Amygdala (tissue), 56 donors: ENCODE results near the gene SCML1.
A peak's percentile ranks its signal among the peaks of the same experiment; 100 is the strongest.
"Not testable (repeated sequence)": the region's sequence is repeated elsewhere in the genome, so short reads cannot be mapped to it uniquely, and the experiment has no call there.

Experiments
- DNase-seq, 56 donors: peaks; one replicate each; lab custom pipeline; 2025; lab: John Stamatoyannopoulos, UW

Gene SCML1

DNA sequence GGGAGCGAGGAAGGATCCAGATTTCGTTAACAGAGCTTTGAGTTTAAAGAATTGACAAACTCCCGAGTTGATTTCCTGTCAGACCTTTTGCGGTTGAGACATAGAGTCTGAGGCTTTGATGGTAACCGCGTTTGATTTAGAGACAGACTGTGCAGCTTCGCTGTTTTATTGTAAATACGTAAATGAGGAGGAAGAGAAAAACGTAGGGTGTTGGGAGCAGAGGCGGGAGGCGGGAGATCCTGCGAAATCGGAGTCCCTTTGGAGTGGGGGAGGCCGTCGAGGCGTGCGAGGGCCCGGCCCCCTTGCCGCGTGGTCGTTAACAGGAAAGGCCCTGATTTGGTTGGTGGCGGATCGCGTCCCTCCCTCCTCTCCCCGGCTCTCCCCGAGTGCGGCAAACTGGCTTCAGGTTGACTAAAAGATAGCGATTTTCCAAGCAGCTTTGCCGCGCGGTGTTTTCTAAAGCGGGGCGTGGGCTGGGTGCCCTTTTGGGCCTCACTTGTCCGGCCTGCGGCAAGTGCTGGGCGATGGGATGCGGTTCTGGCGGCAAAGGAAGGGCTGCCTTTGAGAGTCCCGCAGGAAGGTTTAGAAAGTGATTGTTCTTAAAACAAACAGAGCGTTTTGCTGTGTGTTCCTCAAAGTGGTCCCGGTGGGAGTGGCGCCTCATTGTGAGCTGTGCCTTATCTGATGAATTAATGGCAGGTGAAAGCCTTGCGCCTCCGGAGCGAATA lies 857 bp downstream of the SCML1 start:
- DNase-seq = peak in 21 of 56 donors; percentile 0 to 38 (median 5)

DNA sequence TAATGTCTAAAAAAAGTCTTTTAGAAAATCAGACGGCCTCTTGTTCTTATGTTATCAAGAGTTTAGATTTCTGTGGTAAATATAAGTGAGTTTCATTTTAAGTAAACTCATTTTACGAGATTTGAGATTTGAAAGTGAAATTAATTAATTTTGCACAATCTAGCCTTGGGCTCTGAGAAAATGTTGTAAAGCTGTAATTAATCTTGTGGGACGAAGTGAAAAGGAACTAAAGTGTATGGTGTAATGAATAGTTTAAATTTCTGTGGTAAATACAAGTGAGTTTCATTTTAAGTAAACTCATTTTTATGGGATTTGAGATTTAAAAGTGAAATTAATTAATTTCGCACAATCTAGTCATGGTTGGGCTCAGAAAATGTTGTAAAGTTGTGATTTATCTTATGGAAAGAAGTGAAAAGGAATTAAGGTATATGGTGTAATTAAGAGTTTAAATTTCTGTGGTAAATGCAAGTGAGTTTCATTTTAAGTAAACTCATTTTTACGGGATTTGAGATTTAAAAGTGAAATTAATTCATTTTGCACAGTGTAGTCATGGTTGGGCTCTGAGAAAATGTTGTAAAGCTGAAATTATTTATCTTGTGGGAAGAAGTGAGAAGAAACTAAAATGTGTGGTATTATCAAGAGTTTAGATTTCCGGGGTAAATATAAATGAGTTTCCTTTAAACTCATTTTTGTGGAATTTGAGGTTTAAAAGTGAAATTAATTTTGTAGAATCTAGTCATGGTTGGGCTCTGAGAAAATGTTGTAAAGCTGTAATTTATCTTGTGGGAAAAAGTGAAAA lies 1.6 kb downstream of the SCML1 start:
- no peak for DNase-seq

DNA sequence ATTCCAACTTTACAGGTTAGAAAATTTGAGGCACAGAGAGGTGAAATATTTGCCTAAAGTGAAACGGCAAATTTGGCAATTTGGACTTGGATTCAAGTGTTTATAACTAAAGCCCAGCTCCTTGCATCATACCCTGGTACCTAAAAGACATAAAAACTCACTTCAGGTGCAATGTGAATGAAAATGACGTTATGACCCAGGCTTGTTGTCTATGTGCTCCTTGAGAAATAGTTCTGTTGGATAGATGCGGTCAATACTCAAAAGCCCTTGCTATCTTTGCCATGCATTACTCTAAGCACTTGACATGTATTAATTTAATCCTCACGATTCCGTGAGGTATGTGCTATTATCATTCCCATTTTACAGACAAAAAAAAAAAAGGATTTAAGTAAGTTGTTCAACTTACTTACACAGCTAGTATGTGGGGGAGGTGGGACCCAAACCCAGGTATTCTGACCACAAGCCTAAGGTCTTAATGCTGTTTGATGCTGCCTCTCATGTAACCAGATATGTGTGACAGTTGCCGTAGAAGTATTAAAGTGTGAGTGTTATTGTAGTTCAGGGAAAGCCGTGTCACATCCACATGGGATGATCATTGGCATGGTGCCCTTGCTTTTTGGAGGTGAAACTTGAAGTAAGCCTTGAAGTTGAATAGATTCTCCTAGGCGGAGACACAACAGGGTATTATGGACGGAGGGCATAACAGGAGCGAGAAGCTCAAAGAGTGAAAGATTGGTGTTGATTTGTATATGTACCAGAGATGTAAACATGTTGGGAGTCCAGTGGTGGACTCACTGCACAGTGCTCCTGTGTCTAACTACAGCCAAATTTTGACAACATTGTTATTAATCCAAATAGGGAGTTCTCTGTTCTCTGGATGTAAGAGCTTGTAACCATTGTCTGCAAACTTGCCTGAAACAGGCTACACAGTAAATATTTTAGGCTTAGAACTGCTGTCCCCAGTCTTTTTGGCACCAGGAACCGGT lies 3.1 kb downstream of the SCML1 start:
- DNase-seq = no peak

DNA sequence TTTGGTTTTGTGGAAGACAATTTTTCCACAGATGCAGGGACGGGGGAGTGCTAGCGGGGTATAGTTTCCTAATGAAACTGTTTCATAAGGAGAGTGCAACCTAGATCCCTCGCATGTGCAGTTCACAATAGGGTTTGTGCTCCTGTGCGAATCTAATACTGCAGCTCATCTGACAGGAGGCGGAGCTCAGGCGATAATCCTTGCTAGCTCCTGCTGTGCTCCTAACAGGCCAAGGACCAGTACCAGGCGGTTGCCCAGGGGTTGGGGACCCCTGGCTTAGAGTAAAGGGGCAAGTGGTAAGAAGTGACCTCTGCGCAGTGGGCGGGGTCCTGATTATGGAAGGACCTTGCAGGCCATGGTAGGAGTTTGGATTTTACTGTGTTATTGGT lies 3.8 kb downstream of the SCML1 start:
- DNase-seq = no peak

DNA sequence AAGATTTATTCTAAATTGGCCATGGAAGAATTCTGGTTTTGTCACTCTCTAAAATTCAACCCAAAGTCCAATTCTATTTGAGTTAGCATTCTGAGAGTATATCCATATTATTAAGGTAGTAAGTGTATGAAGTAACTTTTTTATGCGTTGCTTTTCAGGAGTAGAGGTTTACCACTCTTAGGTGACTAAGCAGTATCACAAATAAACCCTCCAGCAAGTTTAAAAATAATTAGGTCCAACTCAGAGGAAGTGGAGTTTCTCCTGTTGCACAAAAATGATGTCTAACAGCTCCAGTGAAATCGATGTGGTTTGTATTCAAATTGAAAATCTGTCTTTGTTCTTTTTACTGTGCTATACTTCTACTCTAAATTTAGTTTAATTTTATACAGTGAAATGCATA lies 6.6 kb downstream of the SCML1 start:
- DNase-seq = no peak

DNA sequence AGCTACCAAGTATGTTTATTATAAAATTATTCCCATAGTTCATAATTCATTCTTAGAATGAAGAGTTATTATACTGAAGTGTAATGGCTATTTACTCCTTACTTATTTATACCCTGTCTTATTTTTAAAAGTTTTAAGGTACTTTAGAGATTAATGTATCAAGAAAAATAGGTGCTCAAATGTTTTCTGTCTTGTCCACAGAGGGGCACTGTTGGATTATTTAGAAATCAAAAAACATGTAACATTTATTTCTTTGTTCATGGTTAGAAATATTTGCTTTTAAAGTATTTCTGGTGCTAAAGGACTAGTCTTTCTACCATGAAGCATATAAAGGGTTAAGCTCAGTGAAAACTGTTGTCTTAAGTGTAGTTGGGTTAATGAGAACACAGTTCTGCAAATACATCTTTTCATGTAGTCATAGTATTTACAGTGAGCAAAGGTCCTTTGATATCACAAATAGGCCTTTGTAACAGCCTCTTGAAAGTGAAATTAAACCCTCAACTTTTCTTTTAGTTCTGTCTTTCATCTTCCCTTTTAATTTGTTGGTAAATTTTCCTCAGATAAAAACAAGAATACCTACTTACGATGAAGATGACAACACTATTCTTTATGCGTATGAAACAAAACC lies 7.7 kb downstream of the SCML1 start:
- no peak for DNase-seq

DNA sequence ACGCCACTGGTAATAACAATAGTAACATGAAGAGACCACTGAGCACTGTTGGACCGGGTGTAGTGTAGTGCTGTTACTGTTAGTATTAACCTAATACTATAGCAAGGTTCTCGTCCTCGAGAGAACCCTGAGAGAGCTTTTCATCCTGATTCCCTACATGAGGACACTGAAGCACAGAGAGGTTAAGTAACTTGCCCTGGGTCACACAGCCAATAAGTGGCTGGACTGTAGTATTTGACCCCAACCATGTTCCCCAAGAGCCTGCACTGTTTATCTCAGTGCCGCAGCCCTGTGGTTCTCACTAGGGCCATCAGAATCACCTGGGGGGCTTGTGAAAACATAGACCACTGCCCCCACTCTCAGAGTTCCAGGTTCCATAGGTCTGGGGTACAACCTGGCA lies 10.4 kb downstream of the SCML1 start:
- no peak for DNase-seq

DNA sequence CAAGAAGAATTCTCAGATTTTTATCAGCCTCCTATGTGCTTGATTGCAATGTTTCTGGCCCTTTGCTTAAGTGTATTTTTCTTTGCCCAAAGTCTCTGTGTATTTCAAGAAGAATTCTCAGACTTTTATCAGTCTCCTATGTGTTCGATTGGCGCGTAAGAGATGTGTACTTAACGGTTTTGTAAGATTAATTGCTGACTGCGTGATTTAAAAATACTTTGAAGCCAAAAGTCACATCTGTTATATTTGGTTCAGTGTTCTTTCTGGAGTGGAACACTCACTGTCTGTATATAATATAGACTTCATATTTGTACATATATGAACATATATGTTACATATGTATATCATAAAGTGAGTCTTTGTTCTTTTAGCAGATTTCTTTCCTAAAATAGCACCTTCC lies 11.4 kb downstream of the SCML1 start:
- DNase-seq = no peak

DNA sequence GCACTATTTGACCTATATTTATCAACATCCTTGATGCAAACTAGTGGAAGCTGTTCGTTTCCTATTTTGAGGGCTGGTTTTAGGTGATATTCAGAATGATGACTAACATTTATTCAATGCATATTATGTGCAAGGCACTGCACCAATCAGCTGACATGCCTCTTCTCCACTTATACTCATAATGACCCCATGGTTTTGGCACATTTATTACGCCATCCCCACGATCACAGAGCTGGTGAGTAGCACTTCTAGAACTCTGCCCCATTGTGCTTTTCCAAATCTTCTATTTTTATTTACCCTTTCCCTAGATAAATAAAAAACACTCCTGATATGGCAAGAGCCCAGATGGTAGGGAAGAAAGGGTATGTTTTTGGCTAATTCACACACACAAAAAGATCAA lies 13.1 kb downstream of the SCML1 start:
- DNase-seq = no peak

DNA sequence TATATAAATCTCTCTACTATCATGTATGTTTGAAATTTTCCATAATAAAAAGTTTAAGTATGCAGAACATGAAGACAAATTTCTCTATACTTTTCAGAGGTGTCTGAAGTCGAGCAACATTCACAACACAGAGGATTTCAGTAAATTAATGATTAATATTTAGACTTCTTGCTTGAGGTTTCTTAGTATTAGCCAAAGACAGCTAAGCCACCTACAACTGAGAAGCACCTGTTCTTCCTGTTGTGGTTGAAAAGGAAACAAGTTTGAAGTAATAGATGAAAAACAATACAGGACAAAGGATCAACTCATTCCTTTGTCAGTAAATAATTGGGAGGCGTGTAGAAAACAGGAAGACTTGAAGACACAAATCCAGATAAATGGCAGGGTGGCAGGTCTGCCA lies 21.1 kb downstream of the SCML1 start:
- DNase-seq = no peak

DNA sequence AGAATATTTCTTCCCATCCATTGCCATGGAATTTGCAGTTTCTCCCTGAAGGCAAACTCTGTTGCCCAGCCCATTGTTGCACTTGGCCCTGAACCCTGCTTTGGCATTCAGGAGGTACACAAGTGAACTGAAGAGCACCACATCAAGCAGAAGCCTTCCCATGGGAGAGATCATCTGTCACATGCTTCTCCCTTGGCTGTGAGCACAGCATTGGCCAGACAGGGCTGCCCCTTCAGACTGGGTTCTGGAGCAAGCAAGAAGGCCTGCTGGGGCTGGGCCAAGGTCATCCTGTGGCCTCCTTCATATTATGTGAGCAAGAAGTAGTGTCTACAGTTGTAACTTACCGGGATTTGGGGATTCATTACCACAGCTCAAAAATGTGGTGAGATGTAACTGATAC lies 22.7 kb downstream of the SCML1 start:
- no peak for DNase-seq

DNA sequence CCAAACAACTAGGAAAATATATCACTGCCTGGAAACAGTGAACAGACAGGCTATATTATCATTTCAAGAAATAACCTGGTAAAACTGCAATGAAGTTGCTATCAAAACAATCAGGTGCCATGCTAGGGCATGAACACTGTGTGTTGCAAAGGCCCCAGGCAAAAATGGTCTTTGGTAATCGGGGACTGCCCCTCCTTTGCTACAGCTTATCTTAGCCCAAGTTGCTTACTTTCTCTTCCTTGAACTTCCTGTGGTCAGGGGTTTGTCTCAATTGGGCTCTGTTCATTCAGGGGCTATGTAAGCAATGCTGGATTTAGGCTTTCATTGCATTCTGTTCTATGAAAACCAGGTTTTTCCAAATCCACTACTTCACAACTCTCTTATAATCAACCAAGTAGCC lies 30.4 kb downstream of the SCML1 start:
- no peak for DNase-seq

DNA sequence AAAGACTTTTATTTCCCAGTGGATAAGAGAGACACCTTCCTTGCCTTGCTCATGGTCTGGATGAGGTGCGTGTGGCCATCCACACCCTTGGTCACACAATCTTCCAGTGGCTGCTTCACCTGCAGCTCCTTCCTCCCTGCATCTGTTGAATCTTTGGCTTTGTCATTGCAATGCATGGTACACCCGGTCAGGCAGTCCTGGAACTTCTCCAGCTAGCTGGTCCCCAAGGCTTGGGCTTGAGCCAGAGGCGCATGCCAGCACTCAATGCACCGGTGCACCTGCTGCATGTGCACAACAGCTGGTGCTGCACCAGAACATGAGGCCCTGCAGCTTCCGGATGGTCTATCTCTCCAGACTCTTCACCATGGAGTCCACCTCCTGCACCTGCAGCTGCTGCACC lies 31.7 kb downstream of the SCML1 start:
- no peak for DNase-seq

DNA sequence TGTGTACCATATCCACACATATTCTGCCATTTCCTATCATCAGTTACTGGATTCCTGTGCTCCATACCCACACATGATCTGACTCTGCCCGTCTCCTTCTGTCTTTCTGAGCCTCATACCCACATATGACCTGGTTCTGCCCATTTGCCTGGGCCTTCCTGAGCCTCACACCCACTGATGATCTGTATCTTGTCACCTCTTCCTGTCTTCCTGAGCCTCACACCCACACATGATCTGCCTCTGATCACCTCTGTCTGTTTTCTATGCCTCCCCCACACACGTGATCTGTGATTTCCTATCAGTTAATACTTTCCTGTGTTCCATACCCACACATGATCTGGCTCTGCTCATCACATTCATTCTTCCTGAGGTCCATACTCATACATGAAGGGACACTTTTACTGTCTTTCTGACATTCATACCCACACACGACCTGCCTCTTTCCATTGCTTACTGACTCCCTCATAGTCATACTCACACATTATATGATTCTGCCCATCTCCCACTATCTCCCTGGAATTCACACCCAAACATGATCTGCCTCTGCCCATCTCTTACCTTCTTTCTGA lies 32.5 kb downstream of the SCML1 start:
- DNase-seq = no peak

DNA sequence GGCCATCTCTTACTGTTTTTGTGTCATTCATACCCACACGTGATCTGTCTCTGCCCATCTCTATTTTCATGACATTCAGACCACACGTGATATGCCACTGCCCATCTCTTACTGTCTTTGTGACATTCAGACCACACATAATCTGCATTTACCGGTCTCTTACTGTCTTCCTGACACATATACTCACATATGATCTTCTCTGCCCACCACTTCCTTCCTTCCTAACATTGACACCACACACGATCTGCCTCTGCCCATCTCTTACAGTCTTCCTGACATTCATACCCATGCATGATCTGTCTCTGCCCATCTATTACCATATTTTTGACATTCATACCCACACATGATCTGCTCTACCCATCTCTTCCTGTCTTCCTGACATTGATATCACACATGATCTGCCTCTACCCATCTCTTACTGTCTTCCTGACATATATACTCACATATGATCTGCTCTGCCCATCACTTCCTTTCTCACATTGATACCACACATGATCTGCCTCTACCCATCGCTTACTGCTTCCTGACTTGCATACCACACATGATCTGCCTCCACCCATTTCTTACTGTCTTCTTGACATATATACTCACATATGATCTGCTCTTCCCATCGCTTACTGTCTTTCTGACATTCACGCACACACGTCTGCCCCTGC lies 36.1 kb downstream of the SCML1 start:
- no peak for DNase-seq

DNA sequence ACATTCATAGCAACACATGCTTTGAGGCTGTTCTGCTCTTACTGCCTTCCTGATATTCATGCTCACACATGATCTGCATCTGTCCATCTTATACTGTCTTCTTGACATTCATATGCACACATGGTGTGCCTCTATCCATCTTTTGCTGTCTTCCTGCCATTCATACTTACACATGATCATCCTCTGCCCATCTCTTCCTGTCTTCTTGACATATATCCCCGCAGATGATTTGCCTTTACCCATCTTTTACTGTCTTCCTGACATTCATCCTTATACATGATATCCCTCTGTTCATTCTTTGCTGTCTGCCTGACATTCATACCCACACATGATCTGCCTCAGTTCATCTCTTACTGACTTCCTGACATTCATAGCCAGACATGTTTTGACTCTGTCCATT lies 36.8 kb downstream of the SCML1 start:
- DNase-seq = no peak

DNA sequence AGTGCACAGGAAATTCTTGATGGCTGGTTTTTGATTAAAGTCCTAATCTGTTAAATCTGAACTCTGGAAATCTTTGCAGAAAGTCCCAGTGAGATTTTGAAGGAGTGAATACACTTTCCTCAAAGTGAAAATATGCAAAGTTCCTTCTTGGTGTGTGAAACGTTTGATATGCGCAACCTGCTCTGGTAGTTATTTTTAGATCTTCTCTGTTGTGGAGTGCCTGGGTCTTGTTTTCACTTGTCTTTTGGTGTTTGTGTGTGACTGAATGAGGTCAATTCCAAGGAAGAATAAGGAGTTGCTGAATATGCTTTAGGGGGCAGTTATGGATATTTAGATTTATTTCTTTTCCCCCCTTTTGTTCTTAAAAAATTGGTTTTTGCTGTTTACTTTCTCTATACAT lies 41.7 kb downstream of the SCML1 start:
- no peak for DNase-seq

DNA sequence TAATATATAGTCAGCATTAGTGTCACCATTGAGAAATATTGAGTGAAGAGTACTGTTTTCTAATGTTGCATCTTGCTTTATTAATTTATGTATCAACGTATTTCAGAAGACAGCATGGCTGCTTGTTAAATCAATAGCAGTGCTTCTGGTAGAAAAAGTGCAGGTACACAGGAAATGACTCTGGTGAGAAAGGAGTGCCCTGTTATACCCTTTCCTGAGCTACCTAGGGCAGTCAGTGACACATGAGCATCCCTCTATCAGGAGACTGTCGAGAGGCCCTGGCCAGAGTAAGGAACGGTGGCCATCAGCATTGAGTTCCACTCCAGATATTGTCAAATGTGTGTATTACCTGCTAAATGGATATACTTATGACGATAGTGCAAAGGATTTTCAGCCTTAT lies 42.1 kb downstream of the SCML1 start:
- DNase-seq = no peak

DNA sequence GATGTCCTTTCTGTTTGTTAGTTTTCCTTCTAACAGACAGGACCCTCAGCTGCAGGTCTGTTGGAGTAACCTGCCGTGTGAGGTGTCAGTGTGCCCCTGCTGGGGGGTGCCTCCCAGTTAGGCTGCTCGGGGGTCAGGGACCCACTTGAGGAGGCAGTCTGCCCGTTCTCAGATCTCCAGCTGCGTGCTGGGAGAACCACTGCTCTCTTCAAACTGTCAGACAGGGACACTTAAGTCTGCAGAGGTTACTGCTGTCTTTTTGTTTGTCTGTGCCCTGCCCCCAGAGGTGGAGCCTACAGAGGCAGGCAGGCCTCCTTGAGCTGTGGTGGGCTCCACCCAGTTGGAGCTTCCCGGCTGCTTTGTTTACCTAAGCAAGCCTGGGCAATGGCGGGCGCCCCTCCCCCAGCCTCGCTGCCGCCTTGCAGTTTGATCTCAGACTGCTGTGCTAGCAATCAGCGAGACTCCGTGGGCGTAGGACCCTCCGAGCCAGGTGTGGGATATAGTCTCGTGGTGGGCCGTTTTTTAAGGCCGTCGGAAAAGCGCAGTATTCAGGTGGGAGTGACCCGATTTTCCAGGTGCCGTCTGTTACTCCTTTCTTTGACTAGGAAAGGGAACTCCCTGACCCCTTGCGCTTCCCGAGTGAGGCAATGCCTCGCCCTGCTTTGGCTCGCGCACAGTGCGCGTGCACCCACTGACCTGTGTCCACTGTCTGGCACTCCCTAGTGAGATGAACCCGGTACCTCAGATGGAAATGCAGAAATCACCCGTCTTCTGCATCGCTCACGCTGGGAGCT lies 49.5 kb downstream of the SCML1 start:
- not testable (repeated sequence) for DNase-seq
